GM21381 (cell line): ENCODE measurements around the gene TTC9B.
"Not testable (repeated sequence)": the region's sequence is repeated elsewhere in the genome, so short reads cannot be mapped to it uniquely, and the experiment has no call there.

ENCODE experiments used
- ATAC-seq: cut with Tn5 transposase; IDR thresholded peaks from one replicate; pipeline ENCODE4 v1.9.1; 2021; ENCODE audit warnings: mild to moderate bottlenecking, moderate library complexity; ENCODE audit not compliant: unreplicated experiment

The TTC9B gene

DNA sequence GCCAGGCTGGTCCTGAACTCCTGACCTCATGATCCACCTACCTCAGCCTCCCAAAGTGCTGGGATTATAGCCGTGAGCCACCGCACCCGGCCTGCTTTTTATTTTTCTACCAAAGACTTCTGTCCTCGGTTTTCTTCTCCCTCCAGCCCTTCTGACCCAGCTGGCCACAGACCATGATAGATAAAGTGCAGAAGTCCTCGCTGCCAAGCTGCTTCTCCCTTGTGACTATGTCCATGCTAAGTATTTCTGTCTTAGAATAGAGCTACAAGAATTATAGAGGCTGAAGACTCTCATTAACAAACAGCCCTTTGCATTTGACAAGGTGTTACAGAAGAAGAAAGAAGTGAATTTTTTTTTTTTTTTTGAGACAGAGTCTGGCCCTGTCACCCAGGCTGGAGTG is 42.4 kb downstream of the TTC9B start:
- no peak for ATAC-seq

DNA sequence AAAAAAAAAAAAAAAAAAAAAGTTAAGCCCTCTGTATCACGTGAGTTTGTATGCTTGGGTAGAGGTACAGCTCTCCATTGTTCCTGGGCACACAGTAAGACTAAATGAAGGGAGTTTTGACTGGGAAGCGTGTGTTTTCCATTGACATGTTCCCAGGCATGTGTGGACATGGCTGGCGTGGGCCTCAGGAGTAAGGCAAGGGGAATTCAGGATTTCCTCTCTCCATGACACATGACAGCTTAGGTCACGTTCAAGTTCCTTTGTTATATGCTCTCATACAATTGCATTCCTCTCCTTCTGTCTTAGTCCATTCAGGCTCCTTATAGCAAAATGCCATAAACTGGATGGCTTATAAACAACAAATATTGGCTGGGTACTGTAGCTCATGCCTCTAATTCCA is 44.1 kb downstream of the TTC9B start:
- no peak for ATAC-seq

DNA sequence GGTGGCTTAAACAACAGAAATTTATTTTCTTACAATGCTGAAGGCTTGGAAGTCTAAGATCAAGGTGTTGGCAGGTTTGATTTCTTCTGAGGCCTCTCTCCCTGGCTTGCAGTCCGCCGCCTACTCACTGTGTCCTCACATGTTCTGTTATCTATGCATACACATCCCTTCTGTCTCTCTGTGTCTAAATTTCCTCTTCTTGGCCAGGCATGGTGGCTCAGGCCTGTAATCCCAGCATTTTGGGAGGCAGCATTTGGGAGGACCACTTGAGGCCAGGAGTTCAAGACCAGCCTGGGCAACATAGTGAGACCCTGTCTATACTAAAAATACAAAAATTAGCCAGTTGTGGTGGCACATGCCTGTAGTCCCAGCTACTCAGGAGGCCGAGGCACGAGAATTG is 46.9 kb downstream of the TTC9B start:
- ATAC-seq = not testable (repeated sequence)

DNA sequence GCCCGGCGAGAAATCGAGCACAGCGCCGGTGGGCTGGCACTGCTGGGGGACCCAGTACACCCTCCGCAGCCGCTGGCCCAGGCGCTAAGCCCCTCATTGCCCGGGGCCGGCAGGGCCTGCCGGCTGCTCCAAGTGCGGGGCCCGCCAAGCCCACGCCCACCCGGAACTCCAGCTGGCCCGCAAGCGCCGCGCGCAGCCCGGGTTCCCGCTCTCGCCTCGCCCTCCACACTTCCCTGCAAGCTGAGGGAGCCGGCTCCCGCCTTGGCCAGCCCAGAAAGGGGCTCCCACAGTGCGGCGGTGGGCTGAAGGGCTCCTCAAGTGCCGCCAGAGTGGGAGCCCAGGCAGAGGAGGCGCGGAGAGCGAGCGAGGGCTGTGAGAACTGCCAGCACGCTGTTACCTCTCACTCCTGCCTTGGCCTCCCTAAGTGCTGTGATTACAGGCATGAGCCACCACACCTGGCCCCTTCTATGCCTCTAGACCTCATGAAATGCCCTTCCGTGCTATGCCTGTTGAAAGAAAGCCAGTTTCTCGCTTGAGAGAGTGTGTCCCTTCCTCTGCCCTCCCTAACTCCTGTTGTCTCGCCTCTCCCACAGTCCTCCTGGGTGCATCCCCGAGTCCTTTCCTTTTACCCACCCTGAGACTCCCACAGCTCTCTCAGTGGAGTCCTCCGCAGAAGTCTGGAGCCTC is 47.7 kb downstream of the TTC9B start:
- not testable (repeated sequence) for ATAC-seq

DNA sequence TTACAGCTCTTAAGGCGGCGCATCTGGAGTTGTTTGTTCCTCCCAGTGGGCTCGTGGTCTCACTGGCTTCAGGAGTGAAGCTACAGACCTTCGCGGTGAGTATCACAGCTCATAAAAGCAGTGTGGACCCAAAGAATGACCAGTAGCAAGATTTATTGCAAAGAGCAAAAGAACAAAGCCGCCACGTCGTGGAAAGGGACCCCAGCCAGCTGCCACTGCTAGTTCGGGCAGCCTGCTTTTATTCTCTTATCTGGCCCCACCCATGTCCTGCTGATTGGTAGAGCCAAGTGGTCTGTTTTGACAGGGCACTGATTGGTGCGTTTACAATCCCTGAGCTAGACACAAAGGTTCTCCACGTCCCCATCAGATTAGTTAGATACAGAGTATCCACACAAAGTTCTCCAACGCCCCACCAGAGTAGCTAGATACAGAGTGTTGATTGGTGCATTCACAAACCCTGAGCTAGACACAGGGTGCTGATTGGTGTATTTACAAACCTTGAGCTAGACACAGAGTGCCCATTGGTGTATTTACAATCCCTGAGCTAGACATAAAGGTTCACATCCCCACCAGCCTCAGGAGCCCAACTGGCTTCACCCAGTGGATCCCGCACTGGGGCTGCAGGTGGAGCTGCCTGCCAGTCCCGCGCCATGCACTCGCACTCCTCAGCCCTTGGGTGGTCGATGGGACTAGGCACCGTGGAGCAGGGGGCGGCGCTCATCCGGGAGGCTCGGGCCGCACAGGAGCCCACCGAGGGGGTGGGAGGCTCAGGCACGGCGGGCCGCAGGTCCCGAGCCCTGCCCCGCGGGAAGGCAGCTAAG is 48.5 kb downstream of the TTC9B start:
- not testable (repeated sequence) for ATAC-seq
